ENCODE results near the gene DHFR. TPM values are rescaled to one million over a fixed set of nuclear protein-coding genes. Genes with fewer than 3 reads are reported as not detected.

The DHFR gene
- total and polyA plus RNA-seq, 9 of the 15 experiments (the other 6 are each of a cell fraction or from before 2014, with no cell fraction given) = 45.6 to 176 (median 97.7) TPM

DNA sequence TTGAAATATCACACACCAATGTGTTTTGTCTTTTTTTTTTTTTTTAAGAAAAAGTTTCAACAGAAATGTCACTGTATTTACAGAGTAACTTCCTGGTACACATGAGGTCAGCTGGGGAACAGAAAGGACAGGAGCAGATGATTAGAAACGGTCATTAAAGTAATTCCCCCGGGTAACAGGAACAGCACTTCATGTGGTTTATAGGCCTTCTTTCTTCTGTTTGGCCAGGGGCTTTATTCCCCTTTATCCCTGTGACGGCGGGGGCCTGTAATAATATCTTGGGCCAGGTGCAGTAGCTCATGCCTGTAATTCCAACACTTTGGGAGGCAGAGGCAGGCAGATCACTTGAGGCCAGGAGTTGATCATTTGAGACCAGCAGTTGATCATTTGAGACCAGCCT is 30.8 kb downstream of the DHFR start (continued):
- TF ChIP-seq RERE (CRISPR knock-in tag; IDR thresholded peaks at IDR 0.05; ENCODE audit: borderline replicate concordance) = no peak
- no peak for TF ChIP-seq GMEB1 (CRISPR knock-in tag; IDR thresholded peaks at IDR 0.05)
- no peak for TF ChIP-seq HLTF (IDR thresholded peaks at IDR 0.05)
- TF ChIP-seq CBX5 (IDR thresholded peaks at IDR 0.05; ENCODE audit: borderline replicate concordance, low read depth) = no peak
- TF ChIP-seq MTA2 (IDR thresholded peaks at IDR 0.05; ENCODE audit: low read depth) = no peak
- TF ChIP-seq THAP12 (CRISPR knock-in tag; IDR thresholded peaks at IDR 0.05) = no peak
- no peak for TF ChIP-seq FIP1L1 (IDR thresholded peaks at IDR 0.05; ENCODE audit: low read depth, low read length, poor library complexity, severe bottlenecking)
- no peak for TF ChIP-seq PCBP2 (IDR thresholded peaks at IDR 0.05; ENCODE audit: low read depth, low read length, poor library complexity, severe bottlenecking)
- TF ChIP-seq, protein P1, sequence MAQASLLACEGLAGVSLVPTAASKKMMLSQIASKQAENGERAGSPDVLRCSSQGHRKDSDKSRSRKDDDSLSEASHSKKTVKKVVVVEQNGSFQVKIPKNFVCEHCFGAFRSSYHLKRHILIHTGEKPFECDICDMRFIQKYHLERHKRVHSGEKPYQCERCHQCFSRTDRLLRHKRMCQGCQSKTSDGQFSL (CRISPR knock-in tag; IDR thresholded peaks at IDR 0.05) = no peak
- TF ChIP-seq, protein P1 (tag; IDR thresholded peaks at IDR 0.05) = no peak
- no peak for TF ChIP-seq ZNF561 (CRISPR knock-in tag; conservative IDR thresholded peaks at IDR 0.05)
- TF ChIP-seq ZNF324 (CRISPR knock-in tag; IDR thresholded peaks at IDR 0.05) = no peak
- TF ChIP-seq, protein P2, sequence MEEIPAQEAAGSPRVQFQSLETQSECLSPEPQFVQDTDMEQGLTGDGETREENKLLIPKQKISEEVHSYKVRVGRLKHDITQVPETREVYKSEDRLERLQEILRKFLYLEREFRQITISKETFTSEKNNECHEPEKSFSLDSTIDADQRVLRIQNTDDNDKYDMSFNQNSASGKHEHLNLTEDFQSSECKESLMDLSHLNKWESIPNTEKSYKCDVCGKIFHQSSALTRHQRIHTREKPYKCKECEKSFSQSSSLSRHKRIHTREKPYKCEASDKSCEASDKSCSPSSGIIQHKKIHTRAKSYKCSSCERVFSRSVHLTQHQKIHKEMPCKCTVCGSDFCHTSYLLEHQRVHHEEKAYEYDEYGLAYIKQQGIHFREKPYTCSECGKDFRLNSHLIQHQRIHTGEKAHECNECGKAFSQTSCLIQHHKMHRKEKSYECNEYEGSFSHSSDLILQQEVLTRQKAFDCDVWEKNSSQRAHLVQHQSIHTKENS (CRISPR knock-in tag; IDR thresholded peaks at IDR 0.05) = no peak
- no peak for TF ChIP-seq CHD4 (IDR thresholded peaks at IDR 0.05; ENCODE audit: insufficient read depth, insufficient replicate concordance, low read depth, low read length, poor library complexity, severe bottlenecking)
- TF ChIP-seq SPI1 (IDR thresholded peaks at IDR 0.05; ENCODE audit: borderline replicate concordance, low read depth, low read length) = no peak
- no peak for TF ChIP-seq CBX3 (IDR thresholded peaks at IDR 0.05; ENCODE audit: borderline replicate concordance in 1 of 2, low read length in 2 of 2)
